GM18951 (cell line): Measurements from ENCODE around the gene MCUB.
"Not testable (repeated sequence)": the region's sequence is repeated elsewhere in the genome, so short reads cannot be mapped to it uniquely, and the experiment has no call there.

ENCODE experiments used
- POLR2A ChIP-seq: IDR thresholded peaks from 4 replicates; pipeline ENCODE4 v1.6.1; 2011; ENCODE audit warnings: mild to moderate bottlenecking; ENCODE audit not compliant: insufficient read length, insufficient read depth; ENCODE audit errors: extremely low read depth
- in situ Hi-C: fragments of 300-500 bp; cut with MboI; formaldehyde crosslinking; loops from one replicate; pipeline ENCODE4 v1.12.0; 2022; ENCODE audit warnings: low sequenced_read_pairs, mixed read lengths, inconsistent platforms; ENCODE audit not compliant: unreplicated experiment

Gene MCUB

GRCh38 chr4:109662771-109663170, 102.7 kb downstream of the MCUB start:
- in situ Hi-C loops: loop anchor here (25.0 kb wide), 1 partner anchor 225 kb away; the partner anchor contains the start of gene SEC24B
- no peak for TF ChIP-seq POLR2A

GRCh38 chr4:109665783-109666485, 105.9 kb downstream of the MCUB start:
- no peak for TF ChIP-seq POLR2A
- in situ Hi-C loops: loop anchor here (25.0 kb wide), 1 partner anchor 229 kb away; the partner anchor contains the start of gene SEC24B

- in situ Hi-C loops: loop anchor here (25.0 kb wide), 1 partner anchor 234 kb away; the partner anchor contains the start of gene SEC24B
Measured at GRCh38 chr4:109671350-109671749, 111.3 kb downstream of the MCUB start.

GRCh38 chr4:109672169-109672930, 112.3 kb downstream of the MCUB start:
- no peak for TF ChIP-seq POLR2A
- in situ Hi-C loops: loop anchor here (25.0 kb wide), 1 partner anchor 235 kb away; the partner anchor contains the start of gene SEC24B

More at GRCh38 chr4:109671350-109671749, 111.3 kb downstream of the MCUB start:
- TF ChIP-seq POLR2A: no peak

- in situ Hi-C loops: loop anchor here (25.0 kb wide), 1 partner anchor 236 kb away; the partner anchor contains the start of gene SEC24B
Measured at GRCh38 chr4:109673303-109673702, 113.3 kb downstream of the MCUB start.

GRCh38 chr4:109675181-109675580, 115.1 kb downstream of the MCUB start:
- in situ Hi-C loops: no loop called here
- TF ChIP-seq POLR2A: no peak

More at GRCh38 chr4:109673303-109673702, 113.3 kb downstream of the MCUB start:
- no peak for TF ChIP-seq POLR2A

- no peak for TF ChIP-seq POLR2A
- in situ Hi-C loops: no loop called here
Measured at GRCh38 chr4:109675843-109676242, 115.8 kb downstream of the MCUB start.

- in situ Hi-C loops: no loop called here
- TF ChIP-seq POLR2A: no peak
Measured at GRCh38 chr4:109676886-109677285, 116.8 kb downstream of the MCUB start.

- in situ Hi-C loops: not testable (repeated sequence)
Measured at GRCh38 chr4:109678472-109678871, 118.4 kb downstream of the MCUB start.

GRCh38 chr4:109678925-109679324, 118.9 kb downstream of the MCUB start:
- in situ Hi-C loops: not testable (repeated sequence)

- TF ChIP-seq POLR2A: no peak
- in situ Hi-C loops: no loop called here
Measured at GRCh38 chr4:109682875-109683274, 122.8 kb downstream of the MCUB start.

- TF ChIP-seq POLR2A: no peak
- in situ Hi-C loops: no loop called here
Measured at GRCh38 chr4:109683621-109684253, 123.7 kb downstream of the MCUB start.

GRCh38 chr4:109684727-109685126, 124.7 kb downstream of the MCUB start:
- TF ChIP-seq POLR2A: no peak
- in situ Hi-C loops: no loop called here
